ENCODE data around the gene EMILIN3.

DNA sequence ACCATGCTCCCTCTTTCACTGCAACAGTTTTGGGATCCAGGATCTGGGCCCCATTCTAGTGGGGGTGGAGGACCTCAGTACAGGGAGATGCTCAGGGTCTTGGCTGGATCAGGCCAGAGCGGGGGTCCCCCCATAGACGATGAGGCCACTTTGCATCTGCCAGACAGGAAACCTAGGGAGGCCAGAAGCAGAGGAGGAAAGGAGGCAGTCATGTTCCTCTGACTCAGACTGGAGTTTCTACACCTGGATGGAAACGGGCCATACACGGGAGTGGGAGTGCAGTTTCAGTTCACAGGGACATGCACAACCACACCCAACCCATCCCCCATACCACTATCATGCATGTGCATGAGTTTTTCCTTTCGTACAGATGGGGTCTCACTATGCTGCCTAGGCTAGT, 3.6 kb upstream of the EMILIN3 start:
- TF ChIP-seq, protein P1, sequence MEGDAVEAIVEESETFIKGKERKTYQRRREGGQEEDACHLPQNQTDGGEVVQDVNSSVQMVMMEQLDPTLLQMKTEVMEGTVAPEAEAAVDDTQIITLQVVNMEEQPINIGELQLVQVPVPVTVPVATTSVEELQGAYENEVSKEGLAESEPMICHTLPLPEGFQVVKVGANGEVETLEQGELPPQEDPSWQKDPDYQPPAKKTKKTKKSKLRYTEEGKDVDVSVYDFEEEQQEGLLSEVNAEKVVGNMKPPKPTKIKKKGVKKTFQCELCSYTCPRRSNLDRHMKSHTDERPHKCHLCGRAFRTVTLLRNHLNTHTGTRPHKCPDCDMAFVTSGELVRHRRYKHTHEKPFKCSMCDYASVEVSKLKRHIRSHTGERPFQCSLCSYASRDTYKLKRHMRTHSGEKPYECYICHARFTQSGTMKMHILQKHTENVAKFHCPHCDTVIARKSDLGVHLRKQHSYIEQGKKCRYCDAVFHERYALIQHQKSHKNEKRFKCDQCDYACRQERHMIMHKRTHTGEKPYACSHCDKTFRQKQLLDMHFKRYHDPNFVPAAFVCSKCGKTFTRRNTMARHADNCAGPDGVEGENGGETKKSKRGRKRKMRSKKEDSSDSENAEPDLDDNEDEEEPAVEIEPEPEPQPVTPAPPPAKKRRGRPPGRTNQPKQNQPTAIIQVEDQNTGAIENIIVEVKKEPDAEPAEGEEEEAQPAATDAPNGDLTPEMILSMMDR (IDR thresholded peaks at IDR 0.05), result no peak
- TF ChIP-seq POLR2A (IDR thresholded peaks at IDR 0.05) (no peak), EP300 (IDR thresholded peaks at IDR 0.05) (no peak)
